Measurements from ENCODE around the gene ANKFY1. TPM values are rescaled to one million over a fixed set of nuclear protein-coding genes. Genes with fewer than 3 reads are reported as not detected.

Gene ANKFY1
- polyA plus RNA-seq, 1 of the 3 experiments (the other 2 are of a cell fraction) = 29.6 TPM

DNA sequence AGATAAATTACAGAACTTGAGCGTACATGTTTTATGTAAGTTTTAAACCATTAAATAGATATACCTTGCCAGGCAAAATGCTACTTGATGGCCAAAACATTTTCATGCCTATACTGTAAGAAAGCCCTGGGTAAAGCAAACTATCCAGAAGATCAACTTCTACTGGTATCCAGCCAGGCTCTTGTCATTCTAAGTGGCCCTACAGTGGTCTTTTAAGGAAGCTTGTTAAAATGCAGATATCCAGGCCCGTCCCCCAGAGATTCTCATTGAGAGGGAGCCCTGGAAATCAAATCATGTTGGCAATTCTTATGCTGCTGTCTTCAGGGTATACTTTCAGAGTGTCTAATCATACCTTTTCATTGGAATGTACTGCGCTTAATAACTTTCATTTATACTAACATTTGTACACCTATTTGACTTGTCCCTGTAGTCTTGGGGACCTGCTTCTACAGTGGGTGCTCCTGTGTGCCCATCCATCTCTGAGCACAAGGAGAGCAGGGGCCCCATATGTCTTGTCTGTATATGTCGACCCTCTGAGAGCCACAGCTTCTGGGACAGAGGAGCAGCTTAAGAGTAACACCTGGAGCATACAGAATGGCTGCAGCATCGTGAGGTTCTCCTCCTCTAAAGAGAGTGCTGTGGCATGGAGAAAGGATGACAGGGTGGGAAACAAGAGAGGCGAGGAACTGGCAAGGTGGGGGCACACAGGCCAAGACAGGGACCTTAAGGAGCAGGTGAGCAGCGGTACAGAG lies 43.6 kb upstream of the ANKFY1 start:
- peaks cover 9% of the 10 kb centered on the region for H3F3A ChIP-seq (replicated peaks; ENCODE audit: insufficient read depth)
- POLR2A ChIA-PET = no interaction called here
- no peaks in the 10 kb centered on the region for H3K9me3 ChIP-seq
- WGBS (ENCODE audit: low lambda C conversion rate) = 95% methylated on average over 6 of the region's 7 CpGs
- CTCF ChIA-PET = interaction anchor here (1.1 kb wide), 1 partner anchor 24 kb away, joined by 3 read pairs; no protein-coding TSS in a partner anchor
- H3K4me3 ChIP-seq (ENCODE audit: low read depth in 2 of 2, low read length in 1 of 2) = no peak overlapping the region
- no peak overlapping the region for H3K9ac ChIP-seq
- no peak for TF ChIP-seq RAD21 (IDR thresholded peaks at IDR 0.05; ENCODE audit: low read length)
- TF ChIP-seq GATA2 (CRISPR knock-in tag; IDR thresholded peaks at IDR 0.05) = no peak
- TF ChIP-seq ELF1 (IDR thresholded peaks at IDR 0.05) = no peak
- no peak for TF ChIP-seq TCF12 (IDR thresholded peaks at IDR 0.05)
- no peak for TF ChIP-seq NFIC (IDR thresholded peaks at IDR 0.05; ENCODE audit: borderline replicate concordance)
- TF ChIP-seq, protein P1, sequence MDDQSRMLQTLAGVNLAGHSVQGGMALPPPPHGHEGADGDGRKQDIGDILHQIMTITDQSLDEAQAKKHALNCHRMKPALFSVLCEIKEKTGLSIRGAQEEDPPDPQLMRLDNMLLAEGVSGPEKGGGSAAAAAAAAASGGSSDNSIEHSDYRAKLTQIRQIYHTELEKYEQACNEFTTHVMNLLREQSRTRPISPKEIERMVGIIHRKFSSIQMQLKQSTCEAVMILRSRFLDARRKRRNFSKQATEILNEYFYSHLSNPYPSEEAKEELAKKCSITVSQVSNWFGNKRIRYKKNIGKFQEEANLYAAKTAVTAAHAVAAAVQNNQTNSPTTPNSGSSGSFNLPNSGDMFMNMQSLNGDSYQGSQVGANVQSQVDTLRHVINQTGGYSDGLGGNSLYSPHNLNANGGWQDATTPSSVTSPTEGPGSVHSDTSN (IDR thresholded peaks at IDR 0.05) = no peak
- no peak for TF ChIP-seq RCOR1 (IDR thresholded peaks at IDR 0.05; ENCODE audit: low read length)
- TF ChIP-seq, protein P2, sequence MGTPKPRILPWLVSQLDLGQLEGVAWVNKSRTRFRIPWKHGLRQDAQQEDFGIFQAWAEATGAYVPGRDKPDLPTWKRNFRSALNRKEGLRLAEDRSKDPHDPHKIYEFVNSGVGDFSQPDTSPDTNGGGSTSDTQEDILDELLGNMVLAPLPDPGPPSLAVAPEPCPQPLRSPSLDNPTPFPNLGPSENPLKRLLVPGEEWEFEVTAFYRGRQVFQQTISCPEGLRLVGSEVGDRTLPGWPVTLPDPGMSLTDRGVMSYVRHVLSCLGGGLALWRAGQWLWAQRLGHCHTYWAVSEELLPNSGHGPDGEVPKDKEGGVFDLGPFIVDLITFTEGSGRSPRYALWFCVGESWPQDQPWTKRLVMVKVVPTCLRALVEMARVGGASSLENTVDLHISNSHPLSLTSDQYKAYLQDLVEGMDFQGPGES (IDR thresholded peaks at IDR 0.05; ENCODE audit: low read depth, low read length) = no peak
- no peak for TF ChIP-seq MEF2A (IDR thresholded peaks at IDR 0.05; ENCODE audit: borderline replicate concordance, low read depth)
- TF ChIP-seq, protein P3, sequence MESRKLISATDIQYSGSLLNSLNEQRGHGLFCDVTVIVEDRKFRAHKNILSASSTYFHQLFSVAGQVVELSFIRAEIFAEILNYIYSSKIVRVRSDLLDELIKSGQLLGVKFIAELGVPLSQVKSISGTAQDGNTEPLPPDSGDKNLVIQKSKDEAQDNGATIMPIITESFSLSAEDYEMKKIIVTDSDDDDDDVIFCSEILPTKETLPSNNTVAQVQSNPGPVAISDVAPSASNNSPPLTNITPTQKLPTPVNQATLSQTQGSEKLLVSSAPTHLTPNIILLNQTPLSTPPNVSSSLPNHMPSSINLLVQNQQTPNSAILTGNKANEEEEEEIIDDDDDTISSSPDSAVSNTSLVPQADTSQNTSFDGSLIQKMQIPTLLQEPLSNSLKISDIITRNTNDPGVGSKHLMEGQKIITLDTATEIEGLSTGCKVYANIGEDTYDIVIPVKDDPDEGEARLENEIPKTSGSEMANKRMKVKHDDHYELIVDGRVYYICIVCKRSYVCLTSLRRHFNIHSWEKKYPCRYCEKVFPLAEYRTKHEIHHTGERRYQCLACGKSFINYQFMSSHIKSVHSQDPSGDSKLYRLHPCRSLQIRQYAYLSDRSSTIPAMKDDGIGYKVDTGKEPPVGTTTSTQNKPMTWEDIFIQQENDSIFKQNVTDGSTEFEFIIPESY (IDR thresholded peaks at IDR 0.05; ENCODE audit: borderline replicate concordance, low read depth) = no peak
- TF ChIP-seq, protein P4, sequence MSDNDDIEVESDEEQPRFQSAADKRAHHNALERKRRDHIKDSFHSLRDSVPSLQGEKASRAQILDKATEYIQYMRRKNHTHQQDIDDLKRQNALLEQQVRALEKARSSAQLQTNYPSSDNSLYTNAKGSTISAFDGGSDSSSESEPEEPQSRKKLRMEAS (IDR thresholded peaks at IDR 0.05; ENCODE audit: low read depth) = no peak
- TF ChIP-seq, protein P5, sequence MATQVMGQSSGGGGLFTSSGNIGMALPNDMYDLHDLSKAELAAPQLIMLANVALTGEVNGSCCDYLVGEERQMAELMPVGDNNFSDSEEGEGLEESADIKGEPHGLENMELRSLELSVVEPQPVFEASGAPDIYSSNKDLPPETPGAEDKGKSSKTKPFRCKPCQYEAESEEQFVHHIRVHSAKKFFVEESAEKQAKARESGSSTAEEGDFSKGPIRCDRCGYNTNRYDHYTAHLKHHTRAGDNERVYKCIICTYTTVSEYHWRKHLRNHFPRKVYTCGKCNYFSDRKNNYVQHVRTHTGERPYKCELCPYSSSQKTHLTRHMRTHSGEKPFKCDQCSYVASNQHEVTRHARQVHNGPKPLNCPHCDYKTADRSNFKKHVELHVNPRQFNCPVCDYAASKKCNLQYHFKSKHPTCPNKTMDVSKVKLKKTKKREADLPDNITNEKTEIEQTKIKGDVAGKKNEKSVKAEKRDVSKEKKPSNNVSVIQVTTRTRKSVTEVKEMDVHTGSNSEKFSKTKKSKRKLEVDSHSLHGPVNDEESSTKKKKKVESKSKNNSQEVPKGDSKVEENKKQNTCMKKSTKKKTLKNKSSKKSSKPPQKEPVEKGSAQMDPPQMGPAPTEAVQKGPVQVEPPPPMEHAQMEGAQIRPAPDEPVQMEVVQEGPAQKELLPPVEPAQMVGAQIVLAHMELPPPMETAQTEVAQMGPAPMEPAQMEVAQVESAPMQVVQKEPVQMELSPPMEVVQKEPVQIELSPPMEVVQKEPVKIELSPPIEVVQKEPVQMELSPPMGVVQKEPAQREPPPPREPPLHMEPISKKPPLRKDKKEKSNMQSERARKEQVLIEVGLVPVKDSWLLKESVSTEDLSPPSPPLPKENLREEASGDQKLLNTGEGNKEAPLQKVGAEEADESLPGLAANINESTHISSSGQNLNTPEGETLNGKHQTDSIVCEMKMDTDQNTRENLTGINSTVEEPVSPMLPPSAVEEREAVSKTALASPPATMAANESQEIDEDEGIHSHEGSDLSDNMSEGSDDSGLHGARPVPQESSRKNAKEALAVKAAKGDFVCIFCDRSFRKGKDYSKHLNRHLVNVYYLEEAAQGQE (IDR thresholded peaks at IDR 0.05; ENCODE audit: low read depth, low read length) = no peak
- TF ChIP-seq, protein P6, sequence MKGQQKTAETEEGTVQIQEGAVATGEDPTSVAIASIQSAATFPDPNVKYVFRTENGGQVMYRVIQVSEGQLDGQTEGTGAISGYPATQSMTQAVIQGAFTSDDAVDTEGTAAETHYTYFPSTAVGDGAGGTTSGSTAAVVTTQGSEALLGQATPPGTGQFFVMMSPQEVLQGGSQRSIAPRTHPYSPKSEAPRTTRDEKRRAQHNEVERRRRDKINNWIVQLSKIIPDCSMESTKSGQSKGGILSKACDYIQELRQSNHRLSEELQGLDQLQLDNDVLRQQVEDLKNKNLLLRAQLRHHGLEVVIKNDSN (IDR thresholded peaks at IDR 0.05; ENCODE audit: borderline replicate concordance, low read depth) = no peak
- TF ChIP-seq, protein P7, sequence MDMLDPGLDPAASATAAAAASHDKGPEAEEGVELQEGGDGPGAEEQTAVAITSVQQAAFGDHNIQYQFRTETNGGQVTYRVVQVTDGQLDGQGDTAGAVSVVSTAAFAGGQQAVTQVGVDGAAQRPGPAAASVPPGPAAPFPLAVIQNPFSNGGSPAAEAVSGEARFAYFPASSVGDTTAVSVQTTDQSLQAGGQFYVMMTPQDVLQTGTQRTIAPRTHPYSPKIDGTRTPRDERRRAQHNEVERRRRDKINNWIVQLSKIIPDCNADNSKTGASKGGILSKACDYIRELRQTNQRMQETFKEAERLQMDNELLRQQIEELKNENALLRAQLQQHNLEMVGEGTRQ (IDR thresholded peaks at IDR 0.05; ENCODE audit: borderline replicate concordance, low read depth, low read length) = no peak
- TF ChIP-seq CHD2 (IDR thresholded peaks at IDR 0.05; ENCODE audit: low read length, partially characterized antibody) = no peak
- no peak for TF ChIP-seq RFX5 (IDR thresholded peaks at IDR 0.05; ENCODE audit: low read length)
- TF ChIP-seq SIN3A (IDR thresholded peaks at IDR 0.05; ENCODE audit: borderline replicate concordance, low read depth, low read length) = no peak
- no peak for TF ChIP-seq POLR2AphosphoS5 (IDR thresholded peaks at IDR 0.05; ENCODE audit: low read depth, low read length)
- no peak for TF ChIP-seq EP300 (IDR thresholded peaks at IDR 0.05; ENCODE audit: borderline replicate concordance in 1 of 2, low read depth in 1 of 2, low read length in 1 of 2)
- no peak for TF ChIP-seq JUND (IDR thresholded peaks at IDR 0.05)
- H3K9me2 ChIP-seq = no peaks in the 10 kb centered on the region
- no peaks in the 10 kb centered on the region for H3K27me3 ChIP-seq (ENCODE audit: insufficient read depth)
- H3K79me2 ChIP-seq (ENCODE audit: insufficient read depth) = peaks cover 97% of the 10 kb centered on the region
- H3K4me2 ChIP-seq = no peak overlapping the region
- H2AFZ ChIP-seq (ENCODE audit: low read depth) = no peak overlapping the region
- H4K20me1 ChIP-seq (ENCODE audit: insufficient read depth) = peaks cover 62% of the 10 kb centered on the region
- no peak overlapping the region for H3K27ac ChIP-seq (ENCODE audit: low read depth in 2 of 2, low read length in 1 of 2)
- H3K4me1 ChIP-seq (ENCODE audit: control insufficient read depth in 1 of 2, insufficient read depth in 2 of 2, low read depth in 1 of 2, low read length in 1 of 2) = peaks cover 0 to 6% of the 10 kb centered on the region in 2 experiments; a peak in 3 of 4 replicates
- no peak for DNase-seq
- peaks cover 11 to 28% of the 10 kb centered on the region in 2 experiments for H3K36me3 ChIP-seq (replicated peaks in 1 of 2; ENCODE audit: control insufficient read depth in 1 of 2, insufficient read depth in 2 of 2, low read length in 1 of 2)

All from SK-N-SH (cell line).